Breast epithelium (tissue), 4 donors: ENCODE results near the gene DST. TPM values are rescaled to one million over a fixed set of nuclear protein-coding genes. Genes with fewer than 3 reads are reported as not detected.

Source experiments
- DNase-seq, 2 donors: peaks; one replicate each; pipeline ENCODE4 v3.0.0-alpha.2; 2019; ENCODE audit warnings: low spot score in 2 of 2
- H3K27ac ChIP-seq, 2 donors: fragments of 200-600 bp; sonication (generic) in 1 of 2; one replicate each; pipeline ENCODE4 v1.5.1; 2016 to 2019; ENCODE audit warnings: mild to moderate bottlenecking in 1 of 2
- H3K27me3 ChIP-seq, 2 donors: fragments of 200-600 bp; sonication (generic) in 1 of 2; one replicate each; pipeline versions ENCODE4 v1.5.1 to v1.6.0; 2017 to 2019; ENCODE audit warnings: control low read depth in 1 of 2, mild to moderate bottlenecking in 1 of 2
- H3K36me3 ChIP-seq: fragments of 200-600 bp; one replicate; pipeline ENCODE4 v1.5.1; 2019
- H3K4me1 ChIP-seq, 2 donors: fragments of 200-600 bp; sonication (generic); one replicate each; pipeline ENCODE4 v1.5.1; 2016 to 2019; ENCODE audit warnings: control low read depth in 1 of 2
- H3K4me3 ChIP-seq, 3 donors: fragments of 200-600 bp; sonication (generic); 1 replicate in 2 of 3; 2 replicates in 1 of 3; pipeline ENCODE4 v1.5.1; 2016 to 2019; ENCODE audit warnings: mild to moderate bottlenecking in 3 of 3, moderate library complexity in 2 of 3
- H3K9me3 ChIP-seq, 2 donors: fragments of 200-600 bp; sonication (generic) in 1 of 2; one replicate each; pipeline ENCODE4 v1.5.1; 2016 to 2019; ENCODE audit warnings: control low read depth in 1 of 2
- CTCF ChIP-seq, 3 donors: fragments of 450-650 bp; IDR thresholded peaks; one replicate each; pipeline ENCODE4 v1.5.1; 2016 to 2017; ENCODE audit warnings: antibody characterized with exemption in 3 of 3, mild to moderate bottlenecking in 3 of 3, moderate library complexity in 3 of 3
- POLR2A ChIP-seq: fragments of 450-650 bp; IDR thresholded peaks from one replicate; pipeline ENCODE4 v1.6.1; 2016; ENCODE audit warnings: antibody characterized with exemption, mild to moderate bottlenecking, moderate library complexity
- POLR2AphosphoS5 ChIP-seq, 3 donors: sonication (generic); formaldehyde crosslinking; IDR thresholded peaks; one replicate each; pipeline ENCODE4 v1.6.1; 2017; ENCODE audit warnings: antibody characterized with exemption in 3 of 3
- intact Hi-C: fragments of 100-400 bp; cut with DNase I; formaldehyde crosslinking; loops from one replicate; pipeline ENCODE4 v1.15.1; 2023; ENCODE audit warnings: low total_unique reads
- total RNA-seq, 3 donors: library from RNA; depleted of rRNA; stranded (reverse); fragments of >200 nt; gene quantifications; one replicate each; pipeline ENCODE4 v1.1.0, GENCODE V29; 2016

DST gene
- total RNA-seq, 3 donors from 2014 or later = 272 to 1,354 (median 700) TPM

GRCh38 chr6:56459030-56459805, 183.5 kb downstream of the DST start:
- no peak for DNase-seq
- Histone ChIP-seq H3K4me1 (no peaks in the 10 kb centered on the region), H3K27me3 (no peaks in the 10 kb centered on the region), H3K4me3 (no peak overlapping the region), H3K27ac (no peak overlapping the region), H3K36me3 (peaks cover 7% of the 10 kb centered on the region), H3K9me3 (no peaks in the 10 kb centered on the region)
- TF ChIP-seq POLR2AphosphoS5 (IDR thresholded peaks at IDR 0.05) (no peak), CTCF (IDR thresholded peaks at IDR 0.05) (no peak), POLR2A (no peak)
- intact Hi-C loops = no loop called here

GRCh38 chr6:56458324-56458884, 184.3 kb downstream of the DST start:
- Histone ChIP-seq H3K27me3 (no peaks in the 10 kb centered on the region), H3K4me1 (no peaks in the 10 kb centered on the region), H3K9me3 (no peaks in the 10 kb centered on the region), H3K27ac (no peak overlapping the region), H3K36me3 (peaks cover 7% of the 10 kb centered on the region), H3K4me3 (no peak overlapping the region)
- TF ChIP-seq POLR2A (no peak), POLR2AphosphoS5 (IDR thresholded peaks at IDR 0.05) (no peak), CTCF (IDR thresholded peaks at IDR 0.05) (no peak)
- no peak for DNase-seq
- intact Hi-C loops = no loop called here

DNA sequence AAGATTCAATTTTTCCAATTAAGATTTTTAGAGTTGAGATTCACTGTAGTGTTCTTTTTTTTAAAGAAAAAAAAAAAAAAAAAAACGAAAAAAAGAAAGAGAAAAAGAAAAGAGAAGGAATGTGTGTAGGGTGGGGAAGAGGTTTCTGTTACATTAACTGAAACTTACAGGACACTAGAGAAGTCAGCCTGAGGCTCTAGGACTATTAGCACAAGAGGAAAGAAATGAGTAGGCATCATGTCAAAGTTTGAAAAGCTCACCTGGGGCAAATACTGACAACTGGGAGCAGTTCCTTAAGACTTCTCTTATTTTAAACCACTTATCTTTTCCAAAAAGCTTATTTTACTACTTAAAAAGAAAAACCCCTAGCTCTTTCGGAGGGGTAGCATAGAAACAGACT, 185.9 kb downstream of the DST start:
- no peaks in the 10 kb centered on the region for H3K4me1 ChIP-seq
- H3K27ac ChIP-seq = no peak overlapping the region
- no peaks in the 10 kb centered on the region for H3K9me3 ChIP-seq
- no peak for DNase-seq
- intact Hi-C loops = no loop called here
- no peak overlapping the region for H3K4me3 ChIP-seq
- TF ChIP-seq POLR2A (no peak), POLR2AphosphoS5 (IDR thresholded peaks at IDR 0.05) (no peak), CTCF (IDR thresholded peaks at IDR 0.05) (no peak)
- no peaks in the 10 kb centered on the region for H3K27me3 ChIP-seq
- peaks cover 7% of the 10 kb centered on the region for H3K36me3 ChIP-seq

DNA sequence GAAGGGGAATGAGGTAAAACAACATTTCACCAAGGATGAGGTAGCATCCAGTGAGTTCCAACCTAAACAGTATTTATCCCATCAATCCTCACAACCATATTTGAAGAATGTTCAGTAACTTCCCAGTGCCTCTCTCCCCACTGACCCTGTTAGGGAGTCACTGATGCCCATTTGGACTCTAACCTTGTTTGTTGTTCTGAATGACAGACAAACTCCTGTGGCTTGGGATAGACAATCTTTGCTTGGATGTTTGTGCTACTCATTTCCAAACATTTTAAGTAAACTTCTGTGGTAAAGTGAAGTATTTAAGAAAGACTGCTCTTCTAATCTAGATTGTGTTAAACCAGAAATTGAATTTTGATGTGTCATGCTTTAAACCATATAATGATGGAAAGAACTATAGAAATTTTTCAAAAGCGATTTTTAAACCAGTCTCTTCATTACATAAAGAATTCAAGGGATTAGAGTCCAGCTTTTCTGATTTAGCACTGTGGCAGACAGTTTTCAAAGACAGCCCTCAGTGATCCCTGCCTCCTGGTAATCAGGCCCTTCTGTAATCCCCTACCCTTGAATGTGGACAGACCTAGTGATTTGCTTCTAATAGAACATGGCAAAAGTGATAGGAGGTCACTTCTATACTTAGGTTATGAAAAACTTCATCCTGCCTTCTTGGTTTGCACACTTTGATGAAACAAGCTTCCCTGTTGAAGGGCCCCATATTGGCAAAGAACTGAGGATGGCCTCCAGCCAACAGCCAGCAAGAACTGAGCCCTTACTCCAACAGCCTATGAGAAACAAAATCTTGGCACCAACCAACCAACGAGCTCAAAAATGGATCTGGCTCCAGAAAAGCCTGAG, 191.6 kb downstream of the DST start:
- TF ChIP-seq CTCF (IDR thresholded peaks at IDR 0.05) (no peak), POLR2A (no peak), POLR2AphosphoS5 (IDR thresholded peaks at IDR 0.05) (no peak)
- DNase-seq = no peak
- Histone ChIP-seq H3K9me3 (no peaks in the 10 kb centered on the region), H3K27me3 (no peaks in the 10 kb centered on the region), H3K4me3 (no peak overlapping the region), H3K4me1 (no peaks in the 10 kb centered on the region), H3K27ac (no peak overlapping the region), H3K36me3 (no peaks in the 10 kb centered on the region)
- intact Hi-C loops = no loop called here

GRCh38 chr6:56450376-56450775, 192.3 kb downstream of the DST start:
- no peak for DNase-seq
- Histone ChIP-seq H3K4me3 (no peak overlapping the region), H3K9me3 (no peaks in the 10 kb centered on the region), H3K4me1 (no peaks in the 10 kb centered on the region), H3K36me3 (no peaks in the 10 kb centered on the region), H3K27me3 (no peaks in the 10 kb centered on the region), H3K27ac (no peak overlapping the region)
- intact Hi-C loops = no loop called here
- TF ChIP-seq POLR2A (no peak), POLR2AphosphoS5 (IDR thresholded peaks at IDR 0.05) (no peak), CTCF (IDR thresholded peaks at IDR 0.05) (no peak)
